SH-SY5Y (cell line): ENCODE measurements around the gene SLC9A1.

Source experiments
- GATA2 ChIP-seq: IDR thresholded peaks from 2 replicates; pipeline ENCODE4 v1.6.1; 2011; ENCODE audit warnings: mild to moderate bottlenecking, low read depth, low read length
- GATA3 ChIP-seq: IDR thresholded peaks from 2 replicates; pipeline ENCODE4 v1.6.1; 2011; ENCODE audit warnings: low read depth, mild to moderate bottlenecking, low read length, moderate library complexity

- TF ChIP-seq GATA2 (no peak), GATA3 (no peak)
These were observed 10.7 kb downstream of the SLC9A1 start for GRCh38 chr1:27144049-27144748.
